Measurements from ENCODE around the gene OSBP.

OSBP gene

DNA sequence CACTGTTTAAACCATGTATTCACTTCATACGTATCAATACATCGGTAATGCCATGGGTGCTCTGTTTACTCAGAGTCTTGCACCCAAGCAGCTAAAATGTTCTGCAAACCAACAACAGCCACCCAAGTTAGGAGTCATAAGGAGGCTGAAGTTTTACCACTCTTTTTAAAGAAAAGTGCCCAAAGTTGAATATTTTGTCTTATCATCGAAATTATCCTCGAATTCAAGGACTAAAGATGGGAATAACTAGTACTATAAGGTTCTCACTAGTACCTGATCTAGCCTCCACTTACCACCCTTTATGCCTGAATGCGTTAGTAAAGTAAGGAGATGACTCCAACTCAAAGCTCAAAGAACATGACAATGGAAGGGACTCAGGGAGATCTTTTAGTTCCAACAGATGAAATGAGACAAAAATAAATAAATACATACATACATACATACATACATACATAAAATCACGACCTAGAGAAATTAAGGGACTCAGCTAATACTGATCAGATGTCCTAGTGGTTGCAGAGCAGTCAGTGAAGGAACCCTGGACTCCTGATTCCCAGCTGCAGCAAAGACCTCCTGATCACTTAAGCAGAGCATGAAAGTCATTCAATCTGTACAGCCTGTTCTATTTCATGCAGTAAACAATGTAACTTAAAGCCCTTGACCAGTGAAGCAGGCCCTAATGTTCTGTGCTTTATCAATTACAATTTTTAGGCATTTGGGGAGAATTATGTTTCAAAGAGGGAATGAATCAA is 7.7 kb downstream of the OSBP start:
- DNase-seq = no peak

- DNase-seq = no peak
These were observed 13.1 kb downstream of the OSBP start for GRCh38 chr11:59602432-59602831.

- no peak for DNase-seq
These were observed 13.8 kb downstream of the OSBP start for GRCh38 chr11:59601788-59602187.

DNA sequence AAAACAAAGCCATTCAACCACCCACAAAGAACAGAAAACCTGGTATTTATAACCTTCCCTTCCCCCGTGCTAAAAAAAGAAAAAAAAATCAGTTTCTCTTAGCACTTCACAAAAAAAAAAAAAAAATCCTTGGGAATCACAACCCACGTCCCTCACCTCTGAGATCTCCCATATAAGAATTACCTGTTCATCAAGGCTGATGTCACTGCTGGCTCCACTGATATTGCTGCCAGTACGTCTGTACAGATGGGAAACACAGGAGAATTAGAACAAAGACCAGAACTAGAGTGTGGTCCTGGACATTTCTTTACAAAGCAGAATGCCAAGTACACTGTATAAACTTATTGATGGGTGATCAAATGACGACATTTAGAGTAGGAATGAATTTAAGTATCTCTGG is 14.9 kb downstream of the OSBP start:
- DNase-seq = no peak

- no peak for DNase-seq
These were observed 15.3 kb downstream of the OSBP start for GRCh38 chr11:59600234-59600633.

DNA sequence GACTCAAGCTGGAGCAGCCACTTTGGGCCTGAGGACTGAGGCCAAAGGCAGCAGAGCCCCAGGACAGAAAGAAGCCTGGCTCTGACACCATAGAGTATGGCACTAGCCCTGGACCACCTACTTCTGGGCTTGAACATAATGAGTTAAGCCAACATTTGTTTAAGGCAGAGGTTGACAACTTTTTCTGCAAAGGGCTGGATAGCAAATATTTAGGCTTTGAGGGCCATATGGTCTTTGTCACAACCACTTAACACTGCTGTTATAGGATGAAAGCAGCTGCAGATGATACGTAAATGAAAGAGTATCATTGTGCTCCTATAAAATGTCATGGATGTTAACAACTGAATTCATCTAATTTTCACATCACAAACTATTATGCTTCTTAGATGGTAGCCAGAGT is 16.6 kb downstream of the OSBP start:
- no peak for DNase-seq

- no peak for DNase-seq
These were observed 31.3 kb downstream of the OSBP start for GRCh38 chr11:59584294-59584693.

- DNase-seq = no peak
These were observed 33.6 kb downstream of the OSBP start for GRCh38 chr11:59582006-59582405.

DNA sequence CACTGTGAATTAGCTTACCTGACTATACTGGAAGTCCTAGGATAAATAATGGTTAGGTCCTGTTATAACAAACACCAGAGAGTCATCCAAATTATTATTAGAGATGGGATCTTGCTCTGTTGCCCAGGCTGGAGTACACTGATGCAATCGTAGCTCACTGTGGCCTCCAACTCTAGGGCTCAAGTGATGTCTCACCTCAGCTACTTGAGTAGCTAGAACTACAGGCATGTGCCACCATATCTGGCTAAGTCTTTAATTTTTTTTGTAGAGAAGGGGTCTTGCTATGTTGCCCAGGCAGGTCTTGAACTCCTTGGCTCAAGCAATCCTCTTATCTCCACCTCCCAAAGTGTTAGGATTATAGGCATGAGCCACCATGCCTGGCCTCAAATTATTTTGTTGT is 37.2 kb downstream of the OSBP start:
- no peak for DNase-seq

DNA sequence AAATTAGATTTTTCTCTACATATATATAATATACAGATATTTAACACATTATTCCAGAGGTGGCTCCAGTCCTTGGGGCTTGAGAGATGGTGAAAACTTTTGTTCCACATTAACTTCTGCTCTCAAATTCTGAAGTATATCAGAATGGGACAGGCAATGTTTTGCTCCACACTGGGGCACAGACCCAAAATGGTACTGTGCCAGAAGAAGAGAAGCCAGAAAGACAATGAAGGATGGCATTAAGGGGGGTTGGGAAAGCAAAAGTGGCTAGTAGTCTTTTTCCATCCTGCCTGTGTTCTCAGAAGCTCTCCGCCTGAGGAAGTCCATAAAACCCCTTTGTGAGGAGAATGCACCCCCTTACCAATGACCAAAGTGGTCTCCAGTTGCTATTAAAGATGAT is 40.1 kb downstream of the OSBP start:
- DNase-seq = no peak

GRCh38 chr11:59574932-59575502 is 40.6 kb downstream of the OSBP start:
- no peak for DNase-seq

DNA sequence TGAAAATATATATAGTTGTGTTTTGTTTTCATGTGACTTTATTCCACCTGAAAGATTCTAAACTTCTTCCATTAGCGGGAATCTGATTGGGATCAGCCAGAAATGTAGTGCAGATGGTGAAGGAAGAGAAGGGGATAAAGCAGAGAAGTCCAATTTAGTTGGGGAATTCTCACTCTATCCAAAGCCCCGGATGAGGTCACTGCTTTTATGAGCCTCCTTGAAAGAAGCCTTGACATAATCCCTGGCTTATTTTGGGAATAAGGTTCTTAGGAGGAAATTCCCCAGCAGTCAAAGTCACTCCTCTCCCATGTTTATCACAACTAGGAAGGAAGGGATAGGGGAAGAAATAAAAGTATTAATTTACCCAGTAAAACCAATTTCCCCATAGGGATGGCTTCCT is 41.1 kb downstream of the OSBP start:
- DNase-seq = no peak

- DNase-seq = no peak
These were observed 42.4 kb downstream of the OSBP start for GRCh38 chr11:59573216-59573615.

- no peak for DNase-seq
These were observed 43.5 kb downstream of the OSBP start for GRCh38 chr11:59572091-59572490.

- DNase-seq = no peak
These were observed 53.3 kb downstream of the OSBP start for GRCh38 chr11:59562292-59562691.

- peak; percentile 73 for DNase-seq
These were observed 54.7 kb downstream of the OSBP start for GRCh38 chr11:59560702-59561473.

- DNase-seq = peak; percentile 69
These were observed 55.3 kb downstream of the OSBP start for GRCh38 chr11:59560290-59560701.

DNA sequence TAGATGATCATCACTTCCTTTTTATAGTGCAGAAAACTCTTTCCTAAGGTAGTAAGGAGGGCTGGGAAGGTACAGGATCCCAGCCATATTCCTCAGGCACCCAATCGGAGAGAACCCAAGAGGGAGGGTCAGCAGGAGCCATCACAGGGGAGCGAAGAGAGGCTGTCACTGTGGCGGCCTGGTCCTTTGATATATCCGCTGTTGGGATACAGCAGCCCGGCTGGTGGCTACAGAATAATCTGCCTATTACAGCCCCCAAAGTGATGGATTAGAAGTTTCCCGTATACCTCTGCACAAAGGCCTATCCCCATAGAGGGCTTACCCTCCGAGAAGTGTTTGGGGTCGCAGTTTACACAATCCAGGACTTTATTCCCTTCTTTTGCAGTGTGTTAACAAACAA is 55.7 kb downstream of the OSBP start:
- no peak for DNase-seq

DNA sequence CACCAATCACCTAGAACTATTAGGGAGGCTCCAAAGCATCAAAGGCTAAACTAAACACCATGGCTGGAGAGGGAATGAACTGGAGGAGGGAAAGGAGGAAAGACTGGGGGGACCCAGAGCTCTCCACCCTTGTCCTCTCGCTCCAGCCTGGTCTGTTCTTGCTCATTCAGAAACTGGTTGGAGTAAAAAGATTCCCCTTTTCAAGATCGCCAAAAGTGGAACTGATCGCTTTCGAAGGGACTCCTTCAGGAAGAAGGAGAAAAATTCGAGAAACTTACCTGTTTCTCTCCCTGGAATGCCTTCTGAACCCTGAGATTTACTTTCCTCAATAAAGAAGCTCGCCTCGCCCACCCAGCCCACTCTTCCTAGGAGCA is 57.3 kb downstream of the OSBP start:
- no peak for DNase-seq

DNA sequence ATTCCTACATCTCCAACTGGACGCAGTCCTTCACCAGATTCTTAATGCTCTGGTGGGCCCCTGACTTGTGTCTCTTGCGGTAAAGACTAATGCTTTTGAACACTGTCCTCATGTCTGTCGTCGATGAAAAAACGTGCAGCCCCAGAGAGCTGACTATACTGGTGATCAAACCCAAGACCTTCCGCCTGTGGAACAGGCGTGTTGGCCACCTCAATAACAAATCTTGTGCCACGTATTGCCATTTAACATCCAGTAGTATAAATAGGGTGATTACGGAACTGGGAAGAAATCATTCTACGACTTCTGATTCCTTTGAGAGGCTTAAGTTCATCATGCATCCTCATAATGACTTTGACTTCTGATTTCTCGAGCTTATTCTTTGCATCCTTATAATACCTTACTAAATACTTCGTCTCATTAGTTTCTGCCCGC is 58.6 kb downstream of the OSBP start:
- no peak for DNase-seq

DNA sequence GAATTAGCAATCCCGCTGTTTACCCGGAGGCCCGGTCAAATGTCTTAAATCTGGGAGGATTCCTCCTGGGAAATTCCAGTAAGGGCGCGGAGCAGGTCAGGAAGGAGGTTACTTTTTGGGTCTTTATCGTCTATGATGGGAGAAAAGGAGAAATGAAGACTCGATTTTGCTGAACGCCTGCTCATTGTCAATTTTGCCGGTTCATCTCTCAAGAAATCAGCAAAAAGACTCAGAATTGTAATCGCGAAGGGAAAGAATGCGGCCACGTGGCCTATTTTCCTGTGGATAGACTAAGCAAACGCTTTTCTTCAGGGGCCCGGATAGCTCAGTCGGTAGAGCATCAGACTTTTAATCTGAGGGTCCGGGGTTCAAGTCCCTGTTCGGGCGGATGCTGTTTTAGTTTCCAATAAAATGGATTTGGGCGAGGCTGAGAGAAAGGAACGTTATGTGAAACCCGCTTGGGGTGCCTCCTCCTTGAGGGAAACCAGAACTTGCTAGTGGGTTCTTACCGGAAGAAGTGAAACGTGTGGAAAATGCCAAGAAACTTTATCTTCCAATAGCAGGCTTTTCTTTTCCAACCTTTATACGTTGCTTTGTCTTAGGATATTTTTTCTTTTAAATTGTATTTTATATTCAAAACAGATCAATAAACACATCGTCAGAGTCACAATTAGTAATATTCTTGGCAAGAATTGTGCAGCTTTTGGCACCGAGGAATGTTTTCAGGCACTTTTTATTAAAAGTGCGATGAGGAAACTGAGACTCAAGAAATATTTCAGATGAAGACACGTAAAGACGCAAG is 59.3 kb downstream of the OSBP start:
- DNase-seq = peak; percentile 22

GRCh38 chr11:59555601-59556114 is 59.9 kb downstream of the OSBP start:
- no peak for DNase-seq

DNA sequence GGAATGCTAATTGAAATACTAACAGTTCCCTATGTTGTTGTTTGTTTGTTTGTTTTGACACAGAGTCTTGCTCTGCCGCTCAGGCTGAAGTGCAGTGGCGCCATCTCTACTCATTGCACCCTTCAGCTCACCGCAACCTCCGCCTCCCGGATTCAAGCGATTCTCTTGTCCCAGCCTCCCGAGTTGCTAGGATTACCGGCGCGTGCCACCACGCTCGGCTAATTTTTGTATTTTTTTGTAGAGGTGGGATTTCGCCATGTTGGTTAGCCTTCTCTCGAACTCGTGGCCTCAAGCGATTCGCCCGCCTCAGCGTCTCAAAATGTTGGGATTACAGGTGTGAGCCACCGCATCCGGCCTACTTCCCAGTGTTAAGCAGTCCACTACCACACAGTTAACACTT is 62.3 kb downstream of the OSBP start:
- DNase-seq = no peak
